HG02973 (cell line): ENCODE results near the gene ANKLE2.
"Not testable (repeated sequence)": the region's sequence is repeated elsewhere in the genome, so short reads cannot be mapped to it uniquely, and the experiment has no call there.

Source experiments
- ATAC-seq: cut with Tn5 transposase; IDR thresholded peaks from one replicate; pipeline ENCODE4 v1.9.1; 2021; ENCODE audit warnings: moderate library complexity; ENCODE audit not compliant: unreplicated experiment

The ANKLE2 gene

GRCh38 chr12:132692030-132692429 is 69.6 kb downstream of the ANKLE2 start:
- not testable (repeated sequence) for ATAC-seq

- ATAC-seq: no peak
These were observed 71.5 kb downstream of the ANKLE2 start for GRCh38 chr12:132690112-132690511.

- no peak for ATAC-seq
These were observed 72.4 kb downstream of the ANKLE2 start for GRCh38 chr12:132689227-132689626.

- ATAC-seq: peak; percentile 88
These were observed 74.1 kb downstream of the ANKLE2 start, which contains the start of the genes POLE and PXMP2 for GRCh38 chr12:132687211-132688164. Gene POLE (minus strand): TSS chr12:132687342. CDS start chr12:132687315, 27 bp downstream. Gene PXMP2 (plus strand): TSS chr12:132687587. CDS start chr12:132687671, 84 bp downstream.

GRCh38 chr12:132686825-132687210 is 74.8 kb downstream of the ANKLE2 start:
- ATAC-seq: peak; percentile 14

- no peak for ATAC-seq
These were observed 76.2 kb downstream of the ANKLE2 start for GRCh38 chr12:132685400-132685799.

- ATAC-seq: no peak
These were observed 84.1 kb downstream of the ANKLE2 start for GRCh38 chr12:132677492-132677891.

- ATAC-seq: no peak
These were observed 85.7 kb downstream of the ANKLE2 start for GRCh38 chr12:132675757-132676432.
